ENCODE data around the gene NAA15.

DNA sequence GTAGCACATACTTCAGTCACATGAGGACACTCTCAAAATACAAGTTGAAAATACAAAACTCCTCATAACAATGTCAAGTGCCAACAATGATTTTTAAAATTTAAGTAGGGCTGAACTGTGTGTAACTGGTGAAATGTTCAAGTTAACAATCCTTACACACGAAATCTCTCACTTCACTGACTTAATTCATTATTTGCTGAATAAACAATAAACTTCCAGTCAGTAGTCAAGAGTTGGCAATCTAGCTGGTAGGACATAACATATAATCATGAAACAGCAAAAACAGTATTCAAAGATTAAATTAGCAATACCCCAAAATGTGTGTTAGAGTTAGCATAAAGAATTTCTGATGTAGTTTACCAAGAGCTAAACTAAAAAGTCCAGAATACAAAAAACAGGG lies 150.7 kb downstream of the NAA15 start:
- TF ChIP-seq EZH2phosphoT487 (IDR thresholded peaks at IDR 0.05; ENCODE audit: insufficient read depth, low read depth) (no peak), EZH2 (IDR thresholded peaks at IDR 0.05; ENCODE audit: insufficient read depth, poor library complexity, severe bottlenecking) (no peak)
